Astrocyte (in vitro differentiated cells and primary cell): ENCODE measurements around the gene TMEM198.

Source experiments
- EZH2 ChIP-seq: IDR thresholded peaks from 2 replicates; pipeline ENCODE4 v1.6.1; 2012; ENCODE audit warnings: mild to moderate bottlenecking, low read length, inconsistent platforms; ENCODE audit not compliant: insufficient read depth
- TF ChIP-seq, protein P1 (sequence below): IDR thresholded peaks from 2 replicates; pipeline ENCODE4 v1.5.1; 2011; ENCODE audit warnings: low read depth, mild to moderate bottlenecking, inconsistent platforms, low read length, moderate library complexity; ENCODE audit not compliant: insufficient read depth

DNA sequence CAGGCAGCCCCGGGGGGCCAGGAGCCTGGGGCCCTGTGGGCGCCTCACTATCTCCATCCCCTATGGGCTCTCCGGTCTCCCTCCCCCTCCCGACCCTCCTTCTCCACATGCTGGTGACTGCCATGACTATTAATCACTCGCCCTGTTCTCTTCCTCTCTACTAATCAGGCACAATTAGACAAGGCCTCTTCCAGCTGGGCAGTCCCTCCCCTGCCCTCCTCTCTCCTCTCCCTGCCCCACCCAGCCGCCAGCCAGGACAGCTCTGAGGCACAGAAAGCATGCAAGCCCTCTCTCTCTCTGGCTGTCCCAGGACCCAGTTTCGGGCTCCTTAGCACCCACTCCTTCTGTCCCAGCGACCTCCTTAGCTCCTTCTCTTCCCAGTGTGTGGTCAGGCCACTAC is 23.7 kb upstream of the TMEM198 start:
- TF ChIP-seq, protein P1, sequence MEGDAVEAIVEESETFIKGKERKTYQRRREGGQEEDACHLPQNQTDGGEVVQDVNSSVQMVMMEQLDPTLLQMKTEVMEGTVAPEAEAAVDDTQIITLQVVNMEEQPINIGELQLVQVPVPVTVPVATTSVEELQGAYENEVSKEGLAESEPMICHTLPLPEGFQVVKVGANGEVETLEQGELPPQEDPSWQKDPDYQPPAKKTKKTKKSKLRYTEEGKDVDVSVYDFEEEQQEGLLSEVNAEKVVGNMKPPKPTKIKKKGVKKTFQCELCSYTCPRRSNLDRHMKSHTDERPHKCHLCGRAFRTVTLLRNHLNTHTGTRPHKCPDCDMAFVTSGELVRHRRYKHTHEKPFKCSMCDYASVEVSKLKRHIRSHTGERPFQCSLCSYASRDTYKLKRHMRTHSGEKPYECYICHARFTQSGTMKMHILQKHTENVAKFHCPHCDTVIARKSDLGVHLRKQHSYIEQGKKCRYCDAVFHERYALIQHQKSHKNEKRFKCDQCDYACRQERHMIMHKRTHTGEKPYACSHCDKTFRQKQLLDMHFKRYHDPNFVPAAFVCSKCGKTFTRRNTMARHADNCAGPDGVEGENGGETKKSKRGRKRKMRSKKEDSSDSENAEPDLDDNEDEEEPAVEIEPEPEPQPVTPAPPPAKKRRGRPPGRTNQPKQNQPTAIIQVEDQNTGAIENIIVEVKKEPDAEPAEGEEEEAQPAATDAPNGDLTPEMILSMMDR, result no peak
- TF ChIP-seq EZH2, result no peak
